ENCODE data around the gene HOPX.

DNA sequence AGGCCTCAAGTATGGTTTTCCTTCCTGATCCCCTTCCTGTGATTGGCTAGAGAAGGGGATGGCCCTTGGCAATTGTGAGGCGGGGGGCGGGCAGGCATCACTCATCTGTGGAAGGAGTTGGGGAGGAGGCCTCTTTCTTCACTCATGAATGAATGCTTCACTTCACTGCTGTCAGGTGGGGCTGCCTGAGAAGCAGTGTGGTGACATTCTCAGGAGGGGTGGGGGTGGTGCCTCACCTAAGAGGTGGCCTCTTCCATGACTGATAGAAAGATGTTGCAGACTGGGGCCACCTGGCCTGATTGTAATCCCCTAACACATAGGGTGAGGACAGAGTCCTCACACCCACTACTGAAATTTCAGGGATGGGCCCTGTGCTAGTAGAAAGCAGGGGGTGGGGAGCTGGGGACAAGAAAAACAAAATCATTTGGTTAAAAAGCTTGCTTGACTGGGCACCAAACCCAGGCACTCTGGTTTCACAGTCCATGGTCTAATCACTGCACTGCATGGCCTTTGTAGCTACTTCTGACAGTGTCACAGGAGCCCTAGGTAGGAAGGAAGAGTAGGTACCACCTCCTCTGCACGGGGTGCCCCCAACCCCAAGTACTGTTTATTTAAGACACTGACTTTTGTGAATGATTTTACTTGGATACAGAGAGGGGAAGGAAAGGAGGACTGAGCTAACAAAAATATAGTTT lies 5.6 kb upstream of the HOPX start:
- TF ChIP-seq, protein P1, sequence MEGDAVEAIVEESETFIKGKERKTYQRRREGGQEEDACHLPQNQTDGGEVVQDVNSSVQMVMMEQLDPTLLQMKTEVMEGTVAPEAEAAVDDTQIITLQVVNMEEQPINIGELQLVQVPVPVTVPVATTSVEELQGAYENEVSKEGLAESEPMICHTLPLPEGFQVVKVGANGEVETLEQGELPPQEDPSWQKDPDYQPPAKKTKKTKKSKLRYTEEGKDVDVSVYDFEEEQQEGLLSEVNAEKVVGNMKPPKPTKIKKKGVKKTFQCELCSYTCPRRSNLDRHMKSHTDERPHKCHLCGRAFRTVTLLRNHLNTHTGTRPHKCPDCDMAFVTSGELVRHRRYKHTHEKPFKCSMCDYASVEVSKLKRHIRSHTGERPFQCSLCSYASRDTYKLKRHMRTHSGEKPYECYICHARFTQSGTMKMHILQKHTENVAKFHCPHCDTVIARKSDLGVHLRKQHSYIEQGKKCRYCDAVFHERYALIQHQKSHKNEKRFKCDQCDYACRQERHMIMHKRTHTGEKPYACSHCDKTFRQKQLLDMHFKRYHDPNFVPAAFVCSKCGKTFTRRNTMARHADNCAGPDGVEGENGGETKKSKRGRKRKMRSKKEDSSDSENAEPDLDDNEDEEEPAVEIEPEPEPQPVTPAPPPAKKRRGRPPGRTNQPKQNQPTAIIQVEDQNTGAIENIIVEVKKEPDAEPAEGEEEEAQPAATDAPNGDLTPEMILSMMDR (IDR thresholded peaks at IDR 0.05 in 4 of 5, conservative IDR thresholded peaks at IDR 0.05 in 1 of 5), result no peak
- TF ChIP-seq POLR2A (IDR thresholded peaks at IDR 0.05), result no peak

All from gastrocnemius medialis (tissue), 4 donors.